SH-SY5Y (cell line): ENCODE results near the gene NTM.

Experiments
- GATA2 ChIP-seq: IDR thresholded peaks from 2 replicates; pipeline ENCODE4 v1.6.1; 2011; ENCODE audit warnings: mild to moderate bottlenecking, low read depth, low read length
- GATA3 ChIP-seq: IDR thresholded peaks from 2 replicates; pipeline ENCODE4 v1.6.1; 2011; ENCODE audit warnings: low read depth, mild to moderate bottlenecking, low read length, moderate library complexity

GRCh38 chr11:131498631-131499160, 128.3 kb downstream of the NTM start:
- no peak for TF ChIP-seq GATA3
- no peak for TF ChIP-seq GATA2
